Measurements from ENCODE around the gene GSG1L.
A peak's percentile ranks its signal among the peaks of the same experiment; 100 is the strongest.

The GSG1L gene

DNA sequence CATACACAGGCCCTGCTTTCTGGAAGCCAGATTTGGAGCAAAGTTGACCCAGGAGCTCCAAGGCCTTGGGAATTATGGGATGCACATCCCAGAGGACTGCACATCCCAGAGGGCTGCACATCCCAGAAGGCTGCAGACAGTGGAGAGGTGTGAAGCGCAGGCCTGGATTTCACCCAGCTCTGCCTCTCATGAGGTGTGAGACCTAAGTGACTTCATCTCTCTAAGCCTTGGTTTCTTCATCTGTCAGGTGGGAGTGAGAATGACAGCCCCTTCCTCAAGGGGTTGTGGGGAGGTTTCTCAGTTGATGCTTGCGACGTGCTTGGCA, 102.3 kb downstream of the GSG1L start:
- TF ChIP-seq, protein P1, sequence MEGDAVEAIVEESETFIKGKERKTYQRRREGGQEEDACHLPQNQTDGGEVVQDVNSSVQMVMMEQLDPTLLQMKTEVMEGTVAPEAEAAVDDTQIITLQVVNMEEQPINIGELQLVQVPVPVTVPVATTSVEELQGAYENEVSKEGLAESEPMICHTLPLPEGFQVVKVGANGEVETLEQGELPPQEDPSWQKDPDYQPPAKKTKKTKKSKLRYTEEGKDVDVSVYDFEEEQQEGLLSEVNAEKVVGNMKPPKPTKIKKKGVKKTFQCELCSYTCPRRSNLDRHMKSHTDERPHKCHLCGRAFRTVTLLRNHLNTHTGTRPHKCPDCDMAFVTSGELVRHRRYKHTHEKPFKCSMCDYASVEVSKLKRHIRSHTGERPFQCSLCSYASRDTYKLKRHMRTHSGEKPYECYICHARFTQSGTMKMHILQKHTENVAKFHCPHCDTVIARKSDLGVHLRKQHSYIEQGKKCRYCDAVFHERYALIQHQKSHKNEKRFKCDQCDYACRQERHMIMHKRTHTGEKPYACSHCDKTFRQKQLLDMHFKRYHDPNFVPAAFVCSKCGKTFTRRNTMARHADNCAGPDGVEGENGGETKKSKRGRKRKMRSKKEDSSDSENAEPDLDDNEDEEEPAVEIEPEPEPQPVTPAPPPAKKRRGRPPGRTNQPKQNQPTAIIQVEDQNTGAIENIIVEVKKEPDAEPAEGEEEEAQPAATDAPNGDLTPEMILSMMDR (IDR thresholded peaks at IDR 0.05; ENCODE audit: low read depth, low read length): no peak

DNA sequence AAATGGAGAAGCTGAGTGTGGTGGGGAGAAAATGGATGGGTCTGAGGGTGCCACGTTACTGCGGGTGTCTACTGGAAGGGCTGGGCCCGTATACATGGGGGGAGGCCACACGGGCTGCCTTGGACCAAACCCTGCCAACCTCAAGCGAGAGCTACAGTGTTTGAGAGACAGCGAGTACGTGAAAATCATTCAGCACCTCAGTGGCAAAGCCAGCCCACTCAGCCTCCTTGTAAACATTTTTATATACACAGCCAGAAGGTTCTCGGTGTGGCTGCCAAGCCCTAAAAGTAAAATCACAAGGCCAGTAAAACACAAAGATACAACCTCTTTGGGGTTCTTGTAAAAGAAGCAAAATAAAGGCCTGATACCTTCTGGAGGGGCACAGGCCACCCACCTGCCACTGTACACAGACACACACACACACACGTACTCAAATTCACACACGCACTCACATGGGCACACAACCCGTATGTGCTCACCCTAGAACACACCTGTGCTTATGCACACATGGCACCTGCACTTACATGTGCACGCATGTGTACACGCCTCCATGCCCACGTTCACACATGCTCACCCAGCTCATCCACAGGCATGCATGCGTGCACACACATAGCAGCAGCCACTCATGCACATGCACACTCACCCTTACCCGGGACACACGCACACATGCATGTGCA, 102.8 kb downstream of the GSG1L start:
- H3K4me3 ChIP-seq (replicated peaks in 1 of 2; ENCODE audit: low read depth in 2 of 2, low read length in 2 of 2): no peak overlapping the region
- TF ChIP-seq, protein P1 (IDR thresholded peaks at IDR 0.05; ENCODE audit: low read depth, low read length): no peak
- no peak for DNase-seq (ENCODE audit: low read depth in 2 of 2)

More for the DNA sequence above, 102.3 kb downstream of the GSG1L start:
- no peak overlapping the region for H3K4me3 ChIP-seq (replicated peaks in 1 of 2; ENCODE audit: low read depth in 2 of 2, low read length in 2 of 2)
- no peak for DNase-seq (ENCODE audit: low read depth in 2 of 2)

DNA sequence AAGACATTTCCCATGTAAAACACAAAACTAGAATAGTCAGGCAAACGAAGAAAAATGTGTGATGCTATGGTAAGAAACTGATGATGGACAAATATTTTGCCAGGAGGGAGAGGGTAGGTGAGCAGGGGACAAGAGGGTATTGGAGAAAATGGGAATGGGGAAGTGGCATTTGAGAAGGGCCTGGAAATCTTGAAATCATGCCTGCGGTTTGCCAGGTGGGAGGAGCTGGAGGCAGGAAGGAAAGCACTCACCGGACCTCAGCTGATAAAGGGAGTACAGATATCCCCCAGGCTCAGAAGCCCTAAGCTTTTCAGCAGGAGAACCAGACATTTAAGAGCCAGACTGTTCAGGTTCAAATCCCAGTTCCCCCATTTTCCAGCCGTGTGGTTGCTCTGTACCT, 103.6 kb downstream of the GSG1L start:
- TF ChIP-seq, protein P1 (IDR thresholded peaks at IDR 0.05; ENCODE audit: low read depth, low read length): no peak
- no peak for DNase-seq (ENCODE audit: low read depth in 2 of 2)
- H3K4me3 ChIP-seq (replicated peaks in 1 of 2; ENCODE audit: low read depth in 2 of 2, low read length in 2 of 2): no peak overlapping the region

DNA sequence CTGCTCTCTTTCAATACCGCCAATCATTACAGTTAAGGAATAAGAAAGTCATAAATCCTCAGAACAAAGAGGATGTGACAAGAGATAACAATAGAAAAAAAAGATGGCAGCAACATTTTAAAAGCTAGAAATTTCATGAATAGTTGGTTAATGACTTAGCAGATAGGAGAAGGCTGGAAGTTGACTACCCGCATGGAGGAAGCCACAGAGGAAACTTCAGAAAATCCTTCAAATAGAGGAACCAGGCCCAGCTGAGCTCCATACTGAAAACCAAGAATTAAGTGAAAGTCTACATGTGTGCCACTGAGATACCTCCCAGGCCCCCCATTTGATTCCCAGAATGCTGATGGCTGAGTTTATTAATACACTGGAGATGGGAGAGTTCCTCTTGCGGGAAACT, 109.3 kb downstream of the GSG1L start:
- H3K4me3 ChIP-seq (replicated peaks in 1 of 2; ENCODE audit: low read depth in 2 of 2, low read length in 2 of 2): no peak overlapping the region
- no peak for DNase-seq (ENCODE audit: low read depth in 2 of 2)
- TF ChIP-seq, protein P1 (IDR thresholded peaks at IDR 0.05; ENCODE audit: low read depth, low read length): no peak

DNA sequence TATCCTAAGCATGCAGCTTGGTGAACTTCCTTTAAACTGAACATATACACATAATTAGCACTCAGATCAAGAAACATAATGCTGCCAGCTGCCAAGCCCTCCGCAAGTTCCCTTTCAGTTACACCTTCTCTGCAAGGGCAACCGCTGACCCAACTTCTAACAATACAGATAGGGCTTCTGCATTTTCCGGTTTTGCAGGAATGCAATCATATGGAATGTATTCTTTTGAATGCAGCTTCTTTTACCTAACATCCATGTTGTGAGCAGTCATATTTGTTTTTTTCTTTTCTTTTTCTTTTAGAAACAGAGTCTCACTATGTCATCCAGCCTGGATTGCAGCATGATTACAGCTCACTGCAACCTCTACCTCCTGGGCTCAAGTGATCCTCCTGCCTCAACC, 110.7 kb downstream of the GSG1L start:
- TF ChIP-seq, protein P1 (IDR thresholded peaks at IDR 0.05; ENCODE audit: low read depth, low read length): no peak
- DNase-seq (ENCODE audit: low read depth in 2 of 2): no peak
- H3K4me3 ChIP-seq (replicated peaks in 1 of 2; ENCODE audit: low read depth in 2 of 2, low read length in 2 of 2): no peak overlapping the region

DNA sequence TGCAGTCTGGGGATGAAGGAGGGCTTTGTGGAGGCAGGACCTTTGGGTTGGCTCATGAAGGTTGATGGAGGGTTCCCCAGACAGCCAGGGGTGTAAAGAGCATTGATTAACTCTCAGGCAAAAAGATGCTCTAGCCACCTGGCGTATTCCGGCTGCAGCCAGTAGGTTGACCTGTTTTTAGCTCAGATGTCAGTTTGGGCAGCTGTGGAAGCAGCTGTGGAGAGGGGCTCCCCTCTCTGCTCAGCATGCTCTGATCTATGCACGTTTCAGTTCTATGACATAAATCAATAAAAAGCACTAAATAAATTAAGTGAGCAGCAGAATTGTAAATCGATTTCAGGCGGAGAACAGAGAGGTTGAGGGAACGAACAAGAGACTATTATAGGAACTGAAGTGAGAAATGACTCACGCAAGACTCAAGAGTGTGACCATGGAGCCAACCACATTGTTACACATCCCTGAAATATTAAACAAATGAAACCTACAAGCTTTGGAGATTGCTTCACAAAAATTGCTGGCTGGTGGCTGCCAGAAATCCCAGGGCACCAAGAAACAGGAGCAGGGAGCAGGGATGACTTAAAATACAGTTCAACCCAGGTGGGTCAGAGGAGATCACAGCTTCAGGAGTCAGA, 111.9 kb downstream of the GSG1L start:
- no peak overlapping the region for H3K4me3 ChIP-seq (replicated peaks in 1 of 2; ENCODE audit: low read depth in 2 of 2, low read length in 2 of 2)
- peak in 1 of 2 donors; percentile 8 for DNase-seq (ENCODE audit: low read depth in 2 of 2)
- TF ChIP-seq, protein P1 (IDR thresholded peaks at IDR 0.05; ENCODE audit: low read depth, low read length): no peak
